Measurements from ENCODE around the gene DUS1L.
A peak's percentile ranks its signal among the peaks of the same experiment; 100 is the strongest.

DUS1L gene

GRCh38 chr17:82022310-82022980 is 43.2 kb downstream of the DUS1L start, which contains the start of gene CENPX:
CENPX (minus strand) TSS chr17:82022878; CDS start chr17:82022861, 17 bp downstream.
- DNase-seq: no peak

DNA sequence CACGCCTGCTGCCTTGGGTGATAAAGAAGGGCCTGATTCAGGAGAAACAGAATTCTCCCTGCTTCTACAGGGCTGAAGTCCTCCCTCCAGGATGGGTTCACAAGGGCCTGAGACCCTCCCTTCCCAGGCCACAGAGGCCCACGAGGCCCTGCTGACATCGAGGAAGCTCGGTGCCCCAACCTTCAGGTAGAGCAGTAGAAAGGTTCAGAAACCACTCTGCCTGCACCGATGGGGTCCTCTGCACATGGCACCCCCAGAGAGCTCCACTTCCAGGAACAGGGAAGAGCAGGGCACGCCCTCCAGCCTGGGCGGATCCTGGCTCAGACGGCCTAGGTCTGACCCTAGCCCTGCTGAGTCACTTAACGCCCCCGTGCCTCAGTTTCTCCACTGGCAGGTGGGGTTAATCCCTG is 43.7 kb downstream of the DUS1L start:
- DNase-seq: no peak

GRCh38 chr17:82021107-82021899 is 44.3 kb downstream of the DUS1L start:
- DNase-seq: no peak

- DNase-seq: no peak
Observed at GRCh38 chr17:82020572-82021106, 45.0 kb downstream of the DUS1L start.

GRCh38 chr17:82019690-82020571 is 45.7 kb downstream of the DUS1L start:
- DNase-seq: no peak

- DNase-seq: no peak
Observed at GRCh38 chr17:82018989-82019689, 46.5 kb downstream of the DUS1L start.

GRCh38 chr17:82018152-82018988 is 47.2 kb downstream of the DUS1L start:
- no peak for DNase-seq

DNA sequence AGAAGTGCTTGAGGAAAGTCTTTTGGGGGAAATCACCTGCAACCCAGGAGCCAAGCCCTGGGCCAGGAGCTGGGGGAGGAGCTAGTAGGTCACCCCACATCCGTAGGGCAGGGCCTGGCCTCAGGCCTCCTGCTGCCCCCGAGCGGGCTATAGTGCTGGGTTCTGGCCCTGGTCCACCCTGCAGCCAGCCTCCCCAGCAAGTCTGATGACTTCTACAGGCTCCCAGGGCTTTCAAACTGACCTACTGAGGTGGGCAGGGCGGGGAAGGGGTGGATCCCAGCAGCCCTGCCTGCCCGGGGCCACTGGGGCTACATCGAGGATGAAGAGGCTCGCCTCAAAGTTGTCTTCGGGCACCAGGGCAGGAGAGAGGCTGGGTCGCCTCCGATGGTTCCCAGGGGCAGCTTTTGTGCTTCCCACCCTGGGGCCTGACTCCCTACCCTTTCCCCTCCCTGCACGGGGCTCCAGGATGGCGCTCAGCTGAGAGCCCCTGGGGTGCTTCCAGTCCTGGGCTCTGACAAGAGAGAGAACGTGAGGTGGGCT is 47.9 kb downstream of the DUS1L start:
- no peak for DNase-seq

- DNase-seq: no peak
Observed at GRCh38 chr17:82016875-82017459, 48.6 kb downstream of the DUS1L start.

DNA sequence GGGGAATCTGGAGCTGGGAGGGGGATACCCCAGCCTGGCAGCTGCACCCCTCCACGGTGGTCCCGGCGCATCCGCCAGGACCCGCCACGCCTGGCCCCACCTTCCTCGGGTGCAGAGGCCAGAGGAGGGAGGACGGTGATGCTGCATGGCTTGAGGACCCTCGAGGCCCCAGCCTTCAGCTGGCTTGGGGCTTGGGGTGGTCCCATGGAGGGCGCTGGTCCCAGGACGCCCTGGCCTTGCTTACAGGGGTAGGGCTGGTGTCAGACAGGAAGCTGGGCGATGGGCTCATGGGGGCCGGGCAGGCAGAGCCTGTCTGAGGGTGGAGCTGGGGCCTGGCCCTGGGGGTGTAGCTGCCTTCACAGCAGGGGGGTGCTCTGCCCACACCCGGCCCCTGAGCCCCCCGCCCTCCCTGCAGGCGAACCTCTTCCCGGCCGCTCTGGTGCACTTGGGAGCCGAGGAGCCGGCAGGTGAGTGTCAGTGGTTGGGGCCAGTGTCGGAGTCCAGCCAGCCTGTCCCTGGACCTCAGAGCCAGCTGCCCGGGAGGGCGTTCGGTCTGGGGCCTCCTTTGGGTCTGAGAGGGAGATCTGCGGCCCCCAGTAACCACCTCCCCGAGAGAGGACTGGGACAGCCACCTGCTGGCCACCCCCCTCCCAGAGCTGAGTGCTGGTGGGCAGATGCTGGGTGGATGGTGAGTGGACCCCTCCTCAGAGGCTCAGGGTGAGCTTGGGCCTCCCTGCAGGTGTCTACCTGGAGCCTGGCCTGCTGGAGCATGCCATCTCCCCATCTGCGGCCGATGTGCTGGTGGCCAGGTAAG is 49.3 kb downstream of the DUS1L start:
- no peak for DNase-seq

DNA sequence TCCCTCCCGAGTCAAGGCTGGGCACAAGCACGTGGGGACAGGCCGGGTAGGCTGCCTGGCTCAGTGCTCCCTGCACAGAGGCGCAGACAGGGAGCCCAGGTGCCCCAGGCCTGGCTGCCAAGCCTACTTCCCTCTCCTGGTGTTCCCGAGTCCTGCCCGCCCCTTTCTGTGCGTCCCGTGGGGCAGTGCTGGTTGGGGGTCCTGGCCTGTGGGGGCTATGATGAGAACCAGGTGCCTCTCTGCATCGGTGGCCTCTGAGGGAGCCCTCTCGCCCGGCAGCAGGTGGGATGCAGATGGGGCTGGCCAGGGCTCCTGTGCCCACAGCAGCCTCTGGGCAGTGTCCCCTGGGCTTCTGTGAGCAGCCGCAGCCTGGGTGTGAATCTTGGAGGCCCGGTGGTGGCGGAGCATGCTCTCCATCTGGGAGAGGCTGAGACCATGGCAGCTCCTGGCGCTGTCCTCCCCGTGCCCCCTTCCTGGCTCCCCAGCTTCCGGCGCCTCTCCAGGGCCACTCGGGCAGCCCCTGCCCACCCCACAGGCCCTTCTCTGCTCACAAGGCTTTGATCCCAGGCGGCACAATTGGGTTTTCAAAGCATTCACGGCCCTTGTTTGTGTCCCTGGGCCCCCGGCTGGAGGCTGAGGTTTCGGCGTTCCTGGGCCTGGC is 50.2 kb downstream of the DUS1L start:
- DNase-seq: no peak

DNA sequence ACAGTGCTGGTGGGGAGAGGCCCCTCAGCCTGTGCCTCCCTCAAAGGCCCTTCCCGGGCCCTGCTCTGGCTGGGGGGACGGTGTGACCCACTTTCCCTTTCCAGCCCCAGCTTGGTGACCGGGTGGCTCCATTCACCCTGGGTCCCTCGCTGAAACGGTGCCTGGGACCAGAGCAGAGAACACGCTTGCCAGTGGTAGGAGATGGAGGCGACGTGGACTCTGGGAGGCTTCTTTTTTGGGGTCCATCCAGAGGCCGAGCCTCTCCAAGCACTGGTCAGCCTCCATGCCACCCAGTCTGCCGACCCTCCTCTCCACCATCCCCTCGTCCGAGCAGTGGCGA is 50.7 kb downstream of the DUS1L start:
- no peak for DNase-seq

GRCh38 chr17:82014432-82014831 is 51.2 kb downstream of the DUS1L start:
- no peak for DNase-seq

- no peak for DNase-seq
Observed at GRCh38 chr17:82013772-82014321, 51.8 kb downstream of the DUS1L start.

GRCh38 chr17:82013341-82013740 is 52.3 kb downstream of the DUS1L start:
- DNase-seq: no peak

DNA sequence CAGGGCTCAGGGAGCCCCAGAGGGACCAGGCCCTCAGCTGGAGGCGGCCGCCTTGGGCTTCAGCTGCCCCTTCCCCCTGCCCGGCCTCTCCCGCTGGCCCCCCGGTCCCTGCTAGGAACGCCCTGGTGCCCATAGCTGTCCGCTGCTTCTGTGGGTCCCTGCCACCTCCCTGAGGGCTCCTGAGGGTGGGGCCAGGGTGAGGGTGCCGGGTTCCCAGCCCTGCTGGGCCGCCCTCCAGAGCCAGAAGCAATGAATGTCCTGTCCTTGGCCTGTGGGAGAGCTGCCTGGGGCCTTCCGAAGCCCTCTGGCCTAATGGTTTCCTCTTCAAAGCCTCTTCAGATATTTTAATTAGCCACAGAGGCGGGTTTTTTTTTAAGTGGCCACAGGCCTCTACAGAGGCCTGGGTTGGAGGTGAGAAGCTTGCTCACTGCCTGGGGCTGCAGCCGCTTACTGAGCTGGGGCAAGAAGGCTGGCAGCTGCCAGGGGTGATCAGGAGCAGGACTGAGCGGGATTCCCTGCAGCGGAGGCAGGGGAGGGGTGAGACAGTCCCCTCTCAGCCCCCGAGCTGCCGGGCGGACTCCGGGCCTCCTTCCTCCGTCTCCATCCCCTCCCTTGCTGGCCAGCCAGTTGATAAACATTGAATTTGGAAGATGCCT is 52.8 kb downstream of the DUS1L start:
- peak; percentile 76 for DNase-seq

DNA sequence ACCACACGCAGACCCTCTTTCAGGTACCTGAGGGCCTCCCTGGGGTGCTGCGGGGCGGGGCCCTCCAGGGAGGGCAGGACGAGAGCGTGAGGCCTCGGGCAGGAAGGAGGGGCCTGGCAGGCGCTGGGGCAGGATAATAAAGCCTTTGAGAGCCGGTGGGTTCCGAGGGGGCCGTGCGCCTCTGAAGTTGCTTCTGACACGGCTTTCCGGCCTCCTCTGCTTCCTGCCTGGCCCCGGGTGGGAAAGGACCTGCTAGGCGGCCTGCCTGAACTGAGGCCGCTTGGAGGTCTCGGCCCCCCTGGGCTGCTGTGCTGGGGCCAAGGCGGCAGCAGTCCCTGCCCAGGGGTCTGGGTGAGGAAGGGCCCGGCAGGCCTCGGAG is 53.4 kb downstream of the DUS1L start:
- DNase-seq: no peak

DNA sequence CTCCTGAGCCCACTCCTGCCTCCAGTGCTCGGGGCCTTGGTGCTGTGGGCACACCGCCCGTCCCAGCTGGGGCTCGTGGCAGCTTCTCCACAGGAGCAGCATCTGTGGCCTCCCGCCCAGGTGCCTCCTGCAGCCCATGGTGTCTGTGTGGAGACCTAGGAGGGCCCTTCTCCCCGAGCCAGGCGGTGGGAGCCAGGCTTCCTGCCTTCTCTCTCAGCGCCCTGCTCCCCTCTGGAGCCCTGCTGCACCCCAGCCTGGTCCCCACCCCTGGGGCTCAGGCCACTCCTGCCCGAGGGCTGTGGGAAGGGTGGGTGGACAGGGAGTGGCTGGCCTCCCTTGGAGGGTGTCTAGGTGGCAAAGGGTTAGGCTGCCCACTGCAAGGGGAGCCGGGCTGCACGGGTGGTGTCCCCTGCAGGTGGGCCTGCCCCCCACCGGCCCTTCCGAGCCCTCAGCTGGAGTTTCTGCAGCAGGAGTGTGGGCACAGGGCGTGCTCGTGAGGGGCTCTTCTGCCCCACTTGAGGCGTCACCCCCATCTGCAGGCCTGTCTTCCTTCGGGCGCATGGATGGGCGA is 53.9 kb downstream of the DUS1L start:
- DNase-seq: no peak

All from DMS79 (cell line).